Measurements from ENCODE around the gene GPC5.
"Not testable (repeated sequence)": the region's sequence is repeated elsewhere in the genome, so short reads cannot be mapped to it uniquely, and the experiment has no call there.

The GPC5 gene

GRCh38 chr13:92539148-92539547 lies 1140.7 kb downstream of the GPC5 start:
- not testable (repeated sequence) for DNase-seq (ENCODE audit: low read depth in 2 of 2)

GRCh38 chr13:92547266-92547665 lies 1148.8 kb downstream of the GPC5 start:
- no peak for DNase-seq (ENCODE audit: low read depth in 2 of 2)

GRCh38 chr13:92549276-92549675 lies 1150.9 kb downstream of the GPC5 start:
- DNase-seq (ENCODE audit: low read depth in 2 of 2), result no peak

GRCh38 chr13:92553470-92554114 lies 1155.2 kb downstream of the GPC5 start:
- DNase-seq (ENCODE audit: low read depth in 2 of 2), result no peak

- no peak for DNase-seq (ENCODE audit: low read depth in 2 of 2)
These were observed 1162.5 kb downstream of the GPC5 start for GRCh38 chr13:92560883-92561282.

- no peak for DNase-seq (ENCODE audit: low read depth in 2 of 2)
These were observed 1166.5 kb downstream of the GPC5 start for GRCh38 chr13:92564942-92565341.

GRCh38 chr13:92566767-92567166 lies 1168.3 kb downstream of the GPC5 start:
- DNase-seq (ENCODE audit: low read depth in 2 of 2), result no peak

GRCh38 chr13:92572190-92572589 lies 1173.8 kb downstream of the GPC5 start:
- no peak for DNase-seq (ENCODE audit: low read depth in 2 of 2)

- DNase-seq (ENCODE audit: low read depth in 2 of 2), result no peak
These were observed 1175.1 kb downstream of the GPC5 start for GRCh38 chr13:92573467-92574057.

- no peak for DNase-seq (ENCODE audit: low read depth in 2 of 2)
These were observed 1176.1 kb downstream of the GPC5 start for GRCh38 chr13:92574499-92574898.

- no peak for DNase-seq (ENCODE audit: low read depth in 2 of 2)
These were observed 1177.4 kb downstream of the GPC5 start for GRCh38 chr13:92575777-92576176.

GRCh38 chr13:92578358-92578757 lies 1179.9 kb downstream of the GPC5 start:
- DNase-seq (ENCODE audit: low read depth in 2 of 2), result no peak

- no peak for DNase-seq (ENCODE audit: low read depth in 2 of 2)
These were observed 1191.5 kb downstream of the GPC5 start for GRCh38 chr13:92589955-92590354.

- DNase-seq (ENCODE audit: low read depth in 2 of 2), result no peak
These were observed 1192.1 kb downstream of the GPC5 start for GRCh38 chr13:92590503-92590908.

GRCh38 chr13:92591117-92591516 lies 1192.7 kb downstream of the GPC5 start:
- DNase-seq (ENCODE audit: low read depth in 2 of 2), result no peak

- DNase-seq (ENCODE audit: low read depth in 2 of 2), result no peak
These were observed 1194.3 kb downstream of the GPC5 start for GRCh38 chr13:92592757-92593156.

GRCh38 chr13:92602560-92602959 lies 1204.1 kb downstream of the GPC5 start:
- DNase-seq (ENCODE audit: low read depth in 2 of 2), result no peak

- no peak for DNase-seq (ENCODE audit: low read depth in 2 of 2)
These were observed 1211.0 kb downstream of the GPC5 start for GRCh38 chr13:92609376-92609775.

- DNase-seq (ENCODE audit: low read depth in 2 of 2), result no peak
These were observed 1214.5 kb downstream of the GPC5 start for GRCh38 chr13:92612892-92613291.

GRCh38 chr13:92613921-92614320 lies 1215.5 kb downstream of the GPC5 start:
- no peak for DNase-seq (ENCODE audit: low read depth in 2 of 2)

- no peak for DNase-seq (ENCODE audit: low read depth in 2 of 2)
These were observed 1223.6 kb downstream of the GPC5 start for GRCh38 chr13:92621985-92622384.

- no peak for DNase-seq (ENCODE audit: low read depth in 2 of 2)
These were observed 1224.5 kb downstream of the GPC5 start for GRCh38 chr13:92622905-92623304.

- DNase-seq (ENCODE audit: low read depth in 2 of 2), result no peak
These were observed 1227.9 kb downstream of the GPC5 start for GRCh38 chr13:92626274-92626673.

GRCh38 chr13:92640936-92641335 lies 1242.5 kb downstream of the GPC5 start:
- no peak for DNase-seq (ENCODE audit: low read depth in 2 of 2)
